Activated CD4-positive, alpha-beta T cell treated with anti-CD3 and anti-CD28 coated beads for 4 hours (primary cell): ENCODE results near the gene MRTO4.
A peak's percentile ranks its signal among the peaks of the same experiment; 100 is the strongest.
"Not testable (repeated sequence)": the region's sequence is repeated elsewhere in the genome, so short reads cannot be mapped to it uniquely, and the experiment has no call there.

Experiments
- DNase-seq, 2 donors: peaks; one replicate each; pipeline ENCODE4 v3.0.0-alpha.2; 2020

Gene MRTO4

GRCh38 chr1:19229229-19229628 is 22.4 kb upstream of the MRTO4 start:
- no peak for DNase-seq

GRCh38 chr1:19229828-19230325 is 21.7 kb upstream of the MRTO4 start:
- DNase-seq: no peak

GRCh38 chr1:19231736-19232523 is 19.7 kb upstream of the MRTO4 start:
- not testable (repeated sequence) for DNase-seq

- DNase-seq: no peak
These were observed 19.1 kb upstream of the MRTO4 start for GRCh38 chr1:19232524-19232846.

- no peak for DNase-seq
These were observed 17.4 kb upstream of the MRTO4 start for GRCh38 chr1:19234224-19234623.

GRCh38 chr1:19239876-19240275 is 11.7 kb upstream of the MRTO4 start:
- no peak for DNase-seq

GRCh38 chr1:19240673-19241538 is 10.7 kb upstream of the MRTO4 start:
- peak; percentile 61 to 72 for DNase-seq

- DNase-seq: no peak
These were observed 838 bp upstream of the MRTO4 start for GRCh38 chr1:19250629-19251304.

- no peak for DNase-seq
These were observed 2.8 kb downstream of the MRTO4 start for GRCh38 chr1:19254416-19254815.

- no peak for DNase-seq
These were observed 3.7 kb downstream of the MRTO4 start for GRCh38 chr1:19255288-19255687.

- DNase-seq: not testable (repeated sequence)
These were observed 4.7 kb downstream of the MRTO4 start for GRCh38 chr1:19256301-19256700.

GRCh38 chr1:19257178-19257914 is 5.7 kb downstream of the MRTO4 start:
- no peak for DNase-seq

GRCh38 chr1:19258353-19258752 is 6.7 kb downstream of the MRTO4 start:
- no peak for DNase-seq

- DNase-seq: no peak
These were observed 8.9 kb downstream of the MRTO4 start for GRCh38 chr1:19260211-19261138.

GRCh38 chr1:19262047-19262446 is 10.4 kb downstream of the MRTO4 start:
- no peak for DNase-seq

- no peak for DNase-seq
These were observed 11.1 kb downstream of the MRTO4 start for GRCh38 chr1:19262744-19263143.

GRCh38 chr1:19268445-19268844 is 16.8 kb downstream of the MRTO4 start:
- no peak for DNase-seq

- DNase-seq: not testable (repeated sequence)
These were observed 18.1 kb downstream of the MRTO4 start for GRCh38 chr1:19269427-19270342.

GRCh38 chr1:19270343-19270730 is 18.7 kb downstream of the MRTO4 start:
- not testable (repeated sequence) for DNase-seq

- no peak for DNase-seq
These were observed 20.5 kb downstream of the MRTO4 start for GRCh38 chr1:19272064-19272463.
